ENCODE results near the gene TP53TG3D.
"Not testable (repeated sequence)": the region's sequence is repeated elsewhere in the genome, so short reads cannot be mapped to it uniquely, and the experiment has no call there.

Gene TP53TG3D, protein sequence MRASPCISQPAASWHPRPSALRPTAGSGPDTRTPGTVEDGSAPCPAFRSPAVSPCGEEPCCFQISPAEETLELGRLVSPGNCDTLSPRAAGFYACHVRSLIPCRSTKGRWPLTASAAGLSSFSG

DNA sequence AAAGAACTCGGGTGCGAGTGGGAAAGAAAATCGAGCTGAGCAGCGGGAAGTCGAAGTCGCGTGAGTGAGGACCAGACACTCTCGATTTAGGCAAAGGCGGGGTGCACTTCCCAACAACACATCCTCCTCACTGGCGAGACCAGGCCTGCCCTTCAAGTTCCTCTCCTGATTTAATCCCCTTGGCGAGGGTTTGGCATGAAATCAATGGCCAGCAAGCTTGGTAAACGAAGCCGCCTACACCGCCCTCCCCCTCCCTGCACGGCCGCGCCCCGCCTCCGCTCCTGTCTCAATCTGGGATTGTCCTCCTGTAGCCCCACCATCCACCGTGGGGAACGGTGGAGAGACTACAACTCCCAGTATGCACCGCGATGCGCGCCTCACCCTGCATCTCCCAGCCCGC lies at the start of gene TP53TG3D:
TSS of gene TP53TG3D (plus strand) at position 301 of the 400 bp plus-strand sequence. CDS start at position 369, 68 bp downstream.
- DNase-seq (ENCODE audit: low read depth in 3 of 3), result not testable (repeated sequence)

DNA sequence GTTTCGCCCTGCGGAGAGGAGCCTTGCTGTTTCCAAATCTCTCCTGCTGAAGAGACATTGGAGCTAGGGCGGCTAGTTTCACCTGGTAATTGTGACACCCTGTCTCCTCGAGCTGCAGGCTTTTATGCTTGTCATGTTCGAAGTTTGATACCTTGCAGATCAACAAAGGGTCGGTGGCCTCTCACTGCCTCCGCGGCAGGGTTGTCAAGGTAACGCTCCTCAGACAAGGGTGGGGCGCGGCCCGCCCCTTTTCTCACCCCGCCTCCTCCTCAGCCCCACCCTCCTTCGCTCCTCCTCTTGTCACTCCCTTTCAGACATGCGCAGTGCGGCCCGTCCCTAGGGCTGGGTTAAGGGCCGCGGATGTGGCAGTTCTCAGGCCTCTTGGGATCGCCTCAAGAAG lies 421 bp downstream of the TP53TG3D start:
- DNase-seq (ENCODE audit: low read depth in 3 of 3), result not testable (repeated sequence)

DNA sequence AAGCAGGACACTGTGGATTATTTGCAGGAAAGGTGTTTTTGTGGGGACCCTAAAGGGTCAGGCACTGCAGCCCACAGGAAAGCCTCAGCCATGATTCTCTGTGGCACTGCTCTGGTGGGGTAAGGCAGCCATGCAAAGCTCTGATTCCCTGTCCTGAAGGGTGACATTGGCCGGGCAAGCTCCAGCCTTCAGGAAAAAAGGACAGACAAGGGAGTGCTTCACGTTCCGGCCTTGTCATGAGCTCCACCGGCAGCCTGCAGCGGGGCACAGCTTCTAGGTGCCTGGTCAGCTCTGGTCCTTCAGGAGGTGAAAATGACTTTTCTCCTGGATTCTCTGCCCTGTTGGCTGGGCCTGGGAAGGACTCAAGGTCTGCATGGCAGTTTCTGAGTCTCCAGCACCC lies 8.4 kb downstream of the TP53TG3D start:
- not testable (repeated sequence) for DNase-seq (ENCODE audit: low read depth in 3 of 3)

DNA sequence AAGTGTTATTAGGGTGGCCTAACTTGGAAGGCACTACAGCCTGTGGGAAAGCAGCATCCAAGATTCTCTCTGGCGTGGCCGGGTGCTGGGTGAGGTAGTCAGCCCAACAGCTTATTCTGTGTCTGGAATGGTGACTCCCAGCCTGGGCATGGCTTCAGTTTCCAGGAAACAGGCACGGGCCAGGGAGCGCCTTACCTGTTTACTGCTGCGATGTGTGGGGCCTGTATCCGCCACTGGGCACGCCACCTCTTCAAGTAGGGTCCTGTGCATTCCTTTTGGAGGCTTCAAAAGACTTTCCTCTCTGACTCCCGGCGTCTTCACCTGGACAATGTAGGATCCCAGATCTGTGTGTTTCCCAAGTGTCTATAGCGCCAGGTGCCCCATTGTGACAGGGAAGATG lies 10.5 kb downstream of the TP53TG3D start:
- not testable (repeated sequence) for DNase-seq (ENCODE audit: low read depth in 3 of 3)

DNA sequence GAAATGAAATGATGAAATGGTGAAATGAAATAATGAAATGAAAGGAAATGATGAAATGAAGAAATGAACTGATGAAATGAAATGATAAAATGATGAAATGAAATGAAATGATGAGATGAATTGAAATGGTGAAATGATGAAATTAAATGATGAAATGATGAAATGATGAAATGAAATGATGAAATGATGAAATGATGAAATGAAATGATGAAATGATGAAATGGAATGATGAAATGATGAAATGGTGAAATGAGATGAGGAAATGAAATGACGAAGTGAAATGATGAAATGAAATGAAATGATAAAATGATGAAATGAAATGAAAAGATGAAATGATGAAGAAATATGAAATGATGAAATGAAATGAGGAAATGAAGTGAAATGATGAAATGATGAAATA lies 28.8 kb downstream of the TP53TG3D start:
- not testable (repeated sequence) for DNase-seq (ENCODE audit: low read depth in 3 of 3)

DNA sequence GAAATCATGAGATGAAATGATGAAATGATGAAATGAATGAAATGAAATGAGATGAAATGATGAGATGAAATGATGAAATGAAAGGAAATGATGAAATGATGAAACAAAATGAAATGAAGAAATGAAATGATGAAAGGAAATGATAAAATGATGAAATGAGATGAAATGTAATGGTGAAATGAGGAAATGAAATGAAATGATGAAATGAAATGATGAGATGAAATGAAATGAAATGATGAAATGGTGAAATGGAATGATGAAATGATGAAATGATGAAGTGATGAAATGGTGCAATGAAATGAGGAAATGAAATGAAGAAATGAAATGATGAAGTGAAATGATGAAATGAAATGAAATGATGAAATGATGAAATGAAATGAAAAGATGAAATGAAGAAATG lies 29.9 kb downstream of the TP53TG3D start:
- not testable (repeated sequence) for DNase-seq (ENCODE audit: low read depth in 3 of 3)

DNA sequence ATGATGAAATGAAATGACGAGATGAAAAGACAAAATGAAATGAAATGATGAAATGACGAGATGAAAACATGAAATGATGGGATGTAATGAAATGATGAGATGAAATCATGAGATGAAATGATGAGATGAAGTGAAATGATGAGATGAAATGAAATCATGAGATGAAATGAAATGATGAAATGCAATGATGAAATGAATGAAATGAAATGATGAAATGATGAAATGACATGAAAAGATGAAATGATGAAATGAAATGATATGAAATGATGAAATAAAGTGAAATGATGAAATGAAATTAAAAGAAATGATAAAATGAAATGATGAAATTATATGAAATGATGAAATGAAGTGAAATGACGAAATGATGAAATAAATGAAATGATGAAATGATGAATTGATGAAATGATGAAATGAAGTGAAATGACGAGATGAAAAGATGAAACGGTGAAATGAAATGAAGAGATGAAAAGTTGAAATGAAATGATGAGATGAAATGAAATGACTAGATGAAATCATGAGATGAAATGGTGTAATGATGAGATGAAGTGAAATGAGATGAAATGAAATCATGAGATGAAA lies 30.9 kb downstream of the TP53TG3D start:
- not testable (repeated sequence) for DNase-seq (ENCODE audit: low read depth in 3 of 3)

DNA sequence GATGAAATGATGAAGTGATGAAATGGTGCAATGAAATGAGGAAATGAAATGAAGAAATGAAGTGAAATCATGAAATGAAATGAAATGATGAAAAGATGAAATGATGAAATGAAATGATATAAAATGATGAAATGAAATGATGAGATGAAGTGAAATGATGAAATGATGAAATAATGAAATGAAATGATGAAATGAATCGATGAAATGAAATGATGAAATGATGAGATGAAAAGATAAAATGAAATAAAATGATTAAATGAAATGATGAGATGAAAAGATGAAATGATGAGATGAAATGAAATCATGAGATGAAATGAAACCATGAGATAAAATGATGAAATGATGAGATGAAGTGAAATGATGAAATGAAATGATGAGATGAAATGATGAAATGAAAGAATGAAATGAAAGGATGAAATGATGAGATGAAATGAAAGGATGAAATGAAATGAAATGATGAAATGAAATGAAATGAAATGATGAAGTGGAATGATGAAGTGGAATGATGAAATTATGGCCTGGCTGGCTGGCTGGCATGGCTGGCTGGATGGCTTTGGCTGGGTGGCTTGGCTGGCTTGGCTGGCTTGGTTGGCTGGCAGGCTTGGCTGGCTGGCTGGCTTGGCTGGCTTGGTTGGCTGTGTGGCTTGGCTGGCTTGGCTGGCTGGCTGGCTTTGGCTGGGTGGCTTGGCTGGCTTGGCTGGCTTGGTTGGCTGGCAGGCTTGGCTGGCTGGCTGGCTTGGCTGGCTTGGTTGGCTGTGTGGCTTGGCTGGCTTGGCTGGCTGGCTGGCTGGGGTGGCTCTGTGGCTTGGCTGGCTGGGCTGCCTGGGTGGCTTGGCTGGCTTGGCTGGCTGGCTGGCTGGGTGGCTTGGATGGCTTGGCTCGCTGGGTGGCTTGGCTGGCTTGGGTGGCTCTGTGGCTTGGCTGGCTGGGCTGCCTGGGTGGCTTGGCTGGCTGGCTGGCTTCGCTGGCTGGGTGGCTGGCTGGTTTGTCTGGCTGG lies 32.0 kb downstream of the TP53TG3D start:
- DNase-seq (ENCODE audit: low read depth in 3 of 3), result not testable (repeated sequence)

DNA sequence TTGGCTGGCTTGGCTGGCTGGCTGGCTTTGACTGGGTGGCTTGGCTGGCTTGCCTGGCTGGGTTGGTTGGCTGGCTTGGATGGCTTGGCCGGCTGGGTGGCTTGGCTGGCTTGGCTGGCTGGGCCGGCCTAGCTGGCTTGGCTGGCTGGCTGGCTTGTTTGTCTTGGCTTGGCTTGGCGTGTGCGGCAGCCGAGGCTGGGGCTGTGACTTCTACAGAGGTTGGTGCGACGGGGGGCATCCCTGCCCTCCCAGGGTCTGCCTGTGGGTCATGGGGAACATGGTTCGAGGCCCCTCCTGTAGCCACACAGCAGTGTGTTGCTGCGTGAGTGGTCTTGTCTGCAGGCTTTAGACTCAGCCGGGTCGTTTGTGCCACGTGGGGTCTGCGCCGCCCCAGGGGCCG lies 33.1 kb downstream of the TP53TG3D start:
- not testable (repeated sequence) for DNase-seq (ENCODE audit: low read depth in 3 of 3)

DNA sequence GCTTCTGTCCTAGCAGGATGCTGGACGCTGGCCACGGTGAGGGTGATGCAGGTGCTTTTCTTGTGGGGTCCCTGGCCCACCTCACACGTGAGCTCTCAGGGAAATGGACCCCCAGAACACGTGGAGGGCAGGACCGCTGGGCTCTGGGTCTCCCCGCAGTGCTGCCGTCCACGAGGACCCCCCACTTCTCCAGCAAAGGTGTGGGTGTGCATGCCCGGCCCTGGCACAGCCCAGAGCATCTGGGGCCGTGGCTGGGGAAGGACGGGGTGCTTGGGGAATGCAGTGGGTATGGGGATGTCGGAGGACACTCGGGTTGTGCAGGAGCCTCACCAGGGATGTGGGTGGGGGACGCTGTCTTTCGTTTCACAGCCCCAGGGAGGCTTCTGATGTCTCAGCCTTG lies 34.7 kb downstream of the TP53TG3D start:
- DNase-seq (ENCODE audit: low read depth in 3 of 3), result not testable (repeated sequence)

DNA sequence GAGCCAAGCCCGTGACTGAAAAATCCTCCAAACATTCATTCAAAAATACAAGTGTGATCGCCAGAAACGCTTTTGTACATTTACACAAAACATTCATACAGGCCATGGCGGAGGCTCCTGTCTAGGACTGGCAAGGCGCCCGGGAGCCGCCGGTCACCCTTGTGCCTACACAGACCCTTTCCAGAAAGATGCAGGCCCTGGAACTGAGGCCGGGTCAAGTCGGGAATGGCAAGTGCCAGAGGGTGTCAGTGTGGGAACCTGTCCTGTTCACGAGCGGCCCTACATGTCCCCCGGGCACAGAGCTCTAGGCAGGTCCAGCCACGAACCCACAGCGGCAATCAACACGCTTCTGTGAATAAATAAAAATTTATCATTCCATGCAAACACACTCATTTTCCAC lies 36.1 kb downstream of the TP53TG3D start:
- DNase-seq (ENCODE audit: low read depth in 3 of 3), result not testable (repeated sequence)

DNA sequence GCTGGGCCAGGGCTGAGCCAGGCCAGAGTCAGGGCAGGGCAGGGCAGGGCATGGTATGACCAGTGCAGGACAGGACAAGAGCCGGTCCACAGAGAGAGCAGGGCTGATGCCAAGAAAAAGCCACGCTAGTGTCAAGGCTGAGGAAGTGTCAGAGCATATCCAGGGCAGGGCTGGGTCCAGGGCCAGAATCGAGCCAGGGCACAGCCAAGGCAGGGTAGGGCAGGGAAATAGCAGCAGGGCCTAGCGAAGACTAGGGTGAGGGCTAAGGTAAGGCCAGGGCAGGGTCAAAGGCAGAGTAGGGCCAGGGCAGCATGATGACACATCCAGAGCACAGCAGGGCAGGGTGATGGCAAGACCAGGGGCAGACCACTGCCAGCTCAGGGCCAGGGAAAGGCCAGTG lies 49.7 kb downstream of the TP53TG3D start:
- not testable (repeated sequence) for DNase-seq (ENCODE audit: low read depth in 3 of 3)
